HepG2 (cell line): ENCODE data around the gene TUBA8. TPM values are rescaled to one million over a fixed set of nuclear protein-coding genes. Genes with fewer than 3 reads are reported as not detected.

Experiments used
- AFF4 ChIP-seq: sonication (generic); formaldehyde crosslinking; IDR thresholded peaks from 2 replicates; pipeline ENCODE4 v1.4.0; 2020; ENCODE audit warnings: missing genetic modification reagents
- AHR ChIP-seq: IDR thresholded peaks from 2 replicates; pipeline ENCODE4 v1.6.1; 2018; ENCODE audit warnings: missing genetic modification reagents, missing compliant biosample characterization
- ARID3A ChIP-seq: IDR thresholded peaks from 2 replicates; pipeline ENCODE4 v1.6.1; 2012; ENCODE audit warnings: low read depth, low read length, improper control_type of control experiment
- ATF7 ChIP-seq, 2 experiments: fragments of 450-650 bp in 1 of 2; sonication (generic) in 1 of 2; formaldehyde crosslinking in 1 of 2; IDR thresholded peaks; 2 replicates each; pipeline versions ENCODE4 v1.4.0 to v1.6.1; 2016 to 2020; ENCODE audit warnings: antibody characterized with exemption in 1 of 2, mild to moderate bottlenecking in 1 of 2, missing genetic modification reagents in 1 of 2
- DMTF1 ChIP-seq: sonication (generic); formaldehyde crosslinking; IDR thresholded peaks from 2 replicates; pipeline ENCODE4 v1.4.0; 2020; ENCODE audit warnings: mild to moderate bottlenecking, missing genetic modification reagents
- E2F5 ChIP-seq: sonication (generic); formaldehyde crosslinking; conservative IDR thresholded peaks from 2 replicates; pipeline ENCODE4 v1.4.0; 2020; ENCODE audit warnings: missing genetic modification reagents
- FOXA3 ChIP-seq: IDR thresholded peaks from 2 replicates; pipeline ENCODE4 v1.6.1; 2016; ENCODE audit warnings: missing genetic modification reagents, missing compliant biosample characterization
- HOXA3 ChIP-seq: sonication (generic); formaldehyde crosslinking; IDR thresholded peaks from 2 replicates; pipeline ENCODE4 v1.5.0; 2020; ENCODE audit warnings: missing genetic modification reagents
- KMT2B ChIP-seq: IDR thresholded peaks from 2 replicates; pipeline ENCODE4 v1.6.1; 2016; ENCODE audit warnings: missing genetic modification reagents, missing compliant biosample characterization
- MTF1 ChIP-seq: sonication (generic); formaldehyde crosslinking; IDR thresholded peaks from 2 replicates; pipeline ENCODE4 v1.5.0; 2020; ENCODE audit warnings: missing genetic modification reagents
- PATZ1 ChIP-seq: sonication (generic); formaldehyde crosslinking; IDR thresholded peaks from 2 replicates; pipeline ENCODE4 v1.4.0; 2020; ENCODE audit warnings: missing genetic modification reagents
- RFX1 ChIP-seq: fragments of 450-650 bp; IDR thresholded peaks from 2 replicates; pipeline ENCODE4 v1.6.1; 2017
- ZFP36 ChIP-seq: fragments of 150-350 bp; IDR thresholded peaks from 2 replicates; pipeline ENCODE4 v1.6.1; 2018; ENCODE audit warnings: borderline replicate concordance, low read length, low read depth; ENCODE audit not compliant: partially characterized antibody
- ZNF263 ChIP-seq: sonication (generic); formaldehyde crosslinking; IDR thresholded peaks from 2 replicates; pipeline ENCODE4 v1.4.0; 2020; ENCODE audit warnings: missing genetic modification reagents
- ZNF317 ChIP-seq: sonication (generic); formaldehyde crosslinking; IDR thresholded peaks from 2 replicates; pipeline ENCODE4 v1.5.0; 2020; ENCODE audit warnings: mild to moderate bottlenecking, missing genetic modification reagents
- ZNF776 ChIP-seq: sonication (generic); formaldehyde crosslinking; IDR thresholded peaks from 2 replicates; pipeline ENCODE4 v1.4.0; 2020; ENCODE audit warnings: mild to moderate bottlenecking, missing genetic modification reagents
- polyA plus RNA-seq, 8 experiments: library from polyadenylated mRNA; depleted of rRNA in 3 of 8; stranded (reverse) in 7 of 8; unstranded in 1 of 8; fragments of >200 nt; fragmentation: Illumina TruSeq in 4 of 8; extraction: Trizol in 4 of 8; gene quantifications; 2 replicates each; pipeline versions ENCODE4 v1.2.1 to v1.2.3, GENCODE V29; 2011 to 2016; ENCODE audit warnings: low read depth in 4 of 8, missing spikeins in 1 of 8, mixed read lengths in 1 of 8; ENCODE audit not compliant: insufficient read depth in 1 of 8
- total RNA-seq, 5 experiments: library from RNA; depleted of rRNA; stranded (reverse); fragments of >200 nt; fragmentation: Illumina TruSeq; extraction: Trizol; gene quantifications; 2 replicates each; pipeline ENCODE4 v1.2.3, GENCODE V29; 2016; ENCODE audit warnings: low read depth in 1 of 5
- TF ChIP-seq, protein P1 (sequence below): sonication (generic); formaldehyde crosslinking; IDR thresholded peaks from 2 replicates; pipeline ENCODE4 v1.5.1; 2020; ENCODE audit warnings: missing genetic modification reagents, mild to moderate bottlenecking, borderline replicate concordance

The TUBA8 gene
- total and polyA plus RNA-seq, 2 of the 13 experiments (the other 11 are each of a cell fraction or from before 2014, with no cell fraction given), result 0.35 to 0.69 TPM

DNA sequence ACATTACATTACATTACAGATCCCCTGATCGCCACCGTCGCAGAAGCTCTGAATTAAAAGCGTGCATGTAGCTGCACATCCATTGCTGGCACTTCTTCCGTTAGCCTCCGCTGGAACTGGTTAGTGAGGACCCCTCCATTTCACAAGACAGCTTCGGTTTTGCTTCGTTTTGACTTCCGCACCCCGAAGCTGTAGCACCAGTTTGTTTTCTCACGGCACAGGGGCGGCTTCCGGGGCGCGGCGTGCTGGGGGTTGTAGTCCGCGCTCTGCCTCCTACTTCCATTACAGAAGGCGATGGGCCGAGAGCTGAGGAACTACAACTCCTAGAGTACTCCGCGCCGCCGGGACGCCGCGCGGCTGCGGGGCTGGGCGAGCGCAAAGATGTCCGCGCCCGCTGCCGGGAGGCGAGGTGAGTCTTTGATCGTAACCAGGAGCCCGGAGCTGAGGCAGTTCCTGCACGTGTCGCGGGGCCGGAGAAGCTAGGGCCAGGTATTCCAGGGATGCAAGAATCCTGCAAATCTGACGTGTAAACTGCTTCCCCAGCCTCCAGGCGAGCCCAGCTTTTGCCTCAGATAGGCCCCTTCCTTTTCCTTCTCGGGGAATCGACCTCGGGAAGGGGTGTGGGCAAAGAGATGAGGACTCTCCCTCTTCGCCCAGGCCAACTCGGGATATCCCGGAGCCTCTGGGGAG lies 32.8 kb upstream of the TUBA8 start, which contains the start of gene PEX26 (continued):
- TF ChIP-seq E2F5 (CRISPR knock-in tag) (no peak), MTF1 (CRISPR knock-in tag) (no peak), AFF4 (CRISPR knock-in tag) (no peak), AHR (CRISPR knock-in tag) (peak; percentile 51; the same call in 1 of the 2 replicates), ARID3A (no peak), HOXA3 (peak; percentile 85), DMTF1 (CRISPR knock-in tag) (no peak), KMT2B (CRISPR knock-in tag) (peak; percentile 86), FOXA3 (CRISPR knock-in tag) (peak; percentile 39), ZNF263 (CRISPR knock-in tag) (peak; percentile 14; the same call in 1 of the 2 replicates), ZNF317 (no peak), ZNF776 (CRISPR knock-in tag) (no peak), ZFP36 (no peak), ATF7 (IDR thresholded peaks at IDR 0.05) (no peak), ATF7 (CRISPR knock-in tag; IDR thresholded peaks at IDR 0.05) (no peak), PATZ1 (CRISPR knock-in tag) (peak; percentile 21; the same call in 1 of the 2 replicates), RFX1 (no peak)
- TF ChIP-seq, protein P1, sequence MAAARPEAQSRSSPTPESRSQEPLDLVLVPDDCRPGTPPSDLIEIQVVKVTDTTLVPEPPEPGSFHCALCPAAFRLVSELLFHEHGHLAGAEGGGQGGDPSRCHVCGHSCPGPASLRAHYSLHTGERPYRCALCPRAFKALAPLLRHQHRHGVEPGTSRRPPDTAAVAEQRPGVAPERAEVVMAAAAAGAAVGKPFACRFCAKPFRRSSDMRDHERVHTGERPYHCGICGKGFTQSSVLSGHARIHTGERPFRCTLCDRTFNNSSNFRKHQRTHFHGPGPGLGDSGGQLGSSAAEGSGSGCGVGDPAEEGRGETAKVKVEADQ (CRISPR knock-in tag), result no peak
